Activated CD4-positive, alpha-beta T cell treated with anti-CD3 and anti-CD28 coated beads for 36 hours (primary cell): ENCODE data around the gene MEGF9. TPM values are rescaled to one million over a fixed set of nuclear protein-coding genes. Genes with fewer than 3 reads are reported as not detected.

Experiments used
- ATAC-seq: fragments of 200-7000 bp; cut with Tn5 transposase; one replicate; pipeline ENCODE4 v1.10.0; 2021; ENCODE audit warnings: mild to moderate bottlenecking, moderate library complexity
- CTCF ChIA-PET: fragments of 350-600 bp; sonication (Branson Sonifier 250); formaldehyde crosslinking; loops from one replicate; lab custom pipeline; 2021; ENCODE audit warnings: antibody characterized with exemption; lab: Charles Lee
- POLR2A ChIA-PET: fragments of 350-600 bp; sonication (Branson Sonifier 250); formaldehyde crosslinking; loops from one replicate; lab custom pipeline; 2021; ENCODE audit warnings: antibody characterized with exemption, inconsistent platforms; lab: Charles Lee
- DNase-seq: peaks from one replicate; pipeline ENCODE4 v3.0.0-alpha.2; 2020
- H3K27ac Mint-ChIP-seq: one replicate; pipeline ENCODE4 v1.8.0; 2021; ENCODE audit warnings: mixed read lengths
- H3K27me3 Mint-ChIP-seq: one replicate; pipeline ENCODE4 v1.8.0; 2021; ENCODE audit warnings: mixed read lengths
- H3K36me3 Mint-ChIP-seq: one replicate; pipeline ENCODE4 v1.8.0; 2021; ENCODE audit warnings: low read depth, mixed read lengths
- H3K4me1 Mint-ChIP-seq: one replicate; pipeline ENCODE4 v1.8.0; 2021; ENCODE audit warnings: mixed read lengths
- H3K4me3 Mint-ChIP-seq: one replicate; pipeline ENCODE4 v1.8.0; 2021; ENCODE audit warnings: mild to moderate bottlenecking, moderate library complexity, mixed read lengths
- H3K9me3 Mint-ChIP-seq: one replicate; pipeline ENCODE4 v1.8.0; 2021; ENCODE audit warnings: low read depth, mixed read lengths
- intact Hi-C, 2 experiments: fragments of 100-400 bp; cut with DNase I in 1 of 2; cut with micrococcal nuclease in 1 of 2; formaldehyde crosslinking; loops; one replicate each; pipeline versions ENCODE4 v1.14.2 to v1.15.1; 2022 to 2024; cut with DNase I, micrococcal nuclease
- total RNA-seq, 2 experiments: library from RNA; stranded (reverse); gene quantifications; one replicate each; pipeline ENCODE4 v1.2.3, GENCODE V29; 2021

The MEGF9 gene
- total RNA-seq, 2 experiments from 2014 or later, result 3.3 to 3.6 TPM

DNA sequence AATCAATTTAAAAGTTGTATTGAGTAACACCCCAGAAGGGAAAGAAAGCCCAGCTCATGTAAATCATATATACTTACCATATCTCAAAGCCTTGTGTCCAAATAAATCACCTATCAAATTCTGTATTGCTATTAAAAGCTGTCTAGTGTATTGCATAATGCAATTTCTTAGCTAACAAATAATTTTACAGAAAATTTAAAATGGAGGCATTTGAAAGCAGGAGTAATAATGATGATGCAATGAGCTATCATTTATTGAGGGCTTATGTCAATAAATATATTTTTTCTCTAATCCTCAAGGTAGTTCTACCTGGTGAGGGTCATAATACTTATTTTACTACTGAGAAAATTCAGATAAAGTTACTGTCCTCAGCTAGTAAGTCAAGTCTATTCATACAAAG, 91.5 kb downstream of the MEGF9 start:
- ChIA-PET CTCF (interaction anchor here (0.6 to 2.0 kb wide), 8 partner anchors 11 to 589 kb away, joined by 3 to 4 read pairs (median 3); partner anchors contain the start of gene MEGF9), POLR2A (no interaction called here)
- intact Hi-C loops, result no loop called here
- peaks cover 7% of the 10 kb centered on the region for H3K4me1 Mint-ChIP-seq
- no peaks in the 10 kb centered on the region for H3K9me3 Mint-ChIP-seq
- DNase-seq, result no peak
- ATAC-seq, result no peak
- H3K36me3 Mint-ChIP-seq, result no peaks in the 10 kb centered on the region
- H3K4me3 Mint-ChIP-seq, result no peak overlapping the region
- H3K27me3 Mint-ChIP-seq, result no peaks in the 10 kb centered on the region
- H3K27ac Mint-ChIP-seq, result no peak overlapping the region

DNA sequence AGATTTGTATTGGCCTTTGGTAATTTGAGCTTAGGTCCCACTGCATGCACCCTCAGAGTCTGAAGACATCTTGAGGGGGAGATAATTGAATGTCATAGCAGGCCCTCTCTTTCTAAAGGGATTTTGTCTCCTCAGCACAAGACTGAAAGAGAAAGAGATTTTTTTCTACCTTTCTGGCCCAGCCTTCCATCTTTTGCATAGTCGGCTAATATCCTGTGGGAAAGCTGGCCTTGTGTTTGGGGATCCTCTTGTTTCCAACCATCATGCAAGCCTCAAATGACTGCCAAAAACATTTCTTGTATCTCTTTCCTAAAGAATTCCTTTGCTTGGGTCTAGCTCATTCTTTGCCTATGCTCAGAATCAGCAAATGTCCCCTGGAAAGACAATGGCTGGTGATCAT, 92.3 kb downstream of the MEGF9 start:
- CTCF ChIA-PET, result interaction anchor here (0.6 to 2.0 kb wide), 6 partner anchors 8 to 450 kb away, joined by 3 to 4 read pairs (median 3); partner anchors contain the start of gene MEGF9
- no peak for ATAC-seq
- Mint-ChIP-seq H3K9me3 (no peaks in the 10 kb centered on the region), H3K27ac (no peak overlapping the region), H3K36me3 (no peaks in the 10 kb centered on the region), H3K4me1 (peaks cover 9% of the 10 kb centered on the region), H3K27me3 (no peaks in the 10 kb centered on the region), H3K4me3 (no peak overlapping the region)
- intact Hi-C loops, result no loop called here
- no peak for DNase-seq
- POLR2A ChIA-PET, result no interaction called here

DNA sequence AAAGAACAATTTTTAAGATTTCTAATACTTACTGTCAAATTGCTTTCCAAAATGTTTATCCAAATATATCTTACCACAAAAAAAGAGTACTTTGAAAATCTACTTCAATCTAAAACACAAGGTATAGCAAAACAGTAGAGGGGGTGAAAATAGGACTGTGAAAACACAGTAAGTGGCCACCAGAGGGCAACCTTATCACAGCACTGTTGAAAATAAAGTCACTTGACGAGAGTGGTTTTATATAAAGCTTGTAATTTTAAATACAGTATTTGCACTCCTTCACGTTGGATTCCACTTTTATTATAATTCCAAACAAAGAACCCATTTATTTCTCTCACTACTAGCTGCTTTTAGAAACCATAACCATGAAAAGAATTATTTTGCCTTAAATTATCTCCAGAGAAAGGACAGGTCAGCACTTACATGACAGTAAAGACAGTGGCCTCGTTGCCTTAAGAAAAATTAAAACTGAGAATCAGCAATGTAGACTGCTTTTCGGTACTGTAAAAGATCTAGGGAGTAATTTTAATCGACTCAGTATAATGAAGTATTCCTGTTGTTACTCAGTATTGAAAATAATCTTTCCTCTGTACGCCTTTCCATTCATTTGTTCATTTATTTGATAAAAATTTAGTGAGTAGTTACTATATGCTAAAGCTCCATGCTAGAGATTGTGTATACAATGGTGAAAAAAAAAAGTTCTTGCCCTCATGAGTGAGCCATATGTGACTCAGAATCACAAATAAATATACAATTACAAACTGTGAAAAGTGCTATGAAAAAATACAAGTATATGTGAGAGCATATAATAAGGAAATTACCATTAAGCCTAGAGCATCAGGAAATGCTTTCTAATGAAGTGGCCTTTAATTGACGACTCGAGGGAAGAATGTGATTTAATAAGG, 94.3 kb downstream of the MEGF9 start:
- CTCF ChIA-PET, result interaction anchor here (0.6 to 1.5 kb wide), 28 partner anchors 9 to 660 kb away, joined by 3 to 15 read pairs (median 3); no protein-coding TSS in a partner anchor

DNA sequence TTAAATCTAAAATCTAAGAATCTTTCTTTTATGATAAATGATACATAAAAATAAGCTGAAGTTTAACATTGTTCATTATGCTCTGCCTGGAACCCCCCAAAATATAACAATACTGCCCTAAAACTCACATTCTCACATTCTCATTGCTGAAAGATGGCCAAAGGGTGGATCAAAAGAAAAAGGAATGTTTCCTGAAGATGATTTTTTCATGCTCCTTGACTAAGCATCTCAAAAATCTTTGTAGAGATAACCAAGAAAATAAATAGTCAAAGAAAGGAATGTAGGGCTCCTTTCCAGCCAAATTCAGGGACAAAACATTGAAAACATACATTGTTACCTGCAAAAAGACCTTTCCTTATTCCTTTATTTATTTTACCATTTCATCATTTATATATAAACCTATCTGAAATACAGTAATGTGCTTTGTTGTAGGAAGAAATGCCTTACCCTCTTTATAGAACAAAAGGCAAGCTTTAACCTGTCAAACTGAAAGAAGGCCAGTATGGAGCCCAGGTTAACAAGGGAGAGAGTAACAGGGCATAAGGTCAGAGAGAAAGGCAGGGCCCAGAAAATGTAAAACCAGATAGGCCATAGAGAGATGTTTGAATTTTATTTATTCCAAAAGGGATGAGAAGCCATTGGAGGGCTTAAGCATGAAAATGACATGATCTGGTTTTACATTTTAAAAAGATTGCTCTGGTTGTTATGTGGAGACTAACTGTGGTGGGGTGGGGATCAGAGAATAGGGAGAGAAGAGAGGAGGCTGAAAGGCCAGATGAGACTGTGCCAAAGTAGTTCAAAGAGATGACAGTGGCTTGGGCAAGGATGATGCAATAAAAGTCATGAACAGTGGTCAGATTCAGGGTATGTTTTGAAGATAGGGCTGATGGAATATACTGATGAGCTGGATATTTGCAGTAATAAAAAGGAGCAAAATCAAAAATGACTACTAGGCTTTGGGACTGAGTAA, 97.0 kb downstream of the MEGF9 start:
- ChIA-PET POLR2A (interaction anchor here (0.6 kb wide), 1 partner anchor 29 kb away, joined by 3 read pairs; no protein-coding TSS in a partner anchor), CTCF (interaction anchor here (0.6 to 1.7 kb wide), 4 partner anchors 9 to 94 kb away, joined by 3 to 5 read pairs (median 4); no protein-coding TSS in a partner anchor)
- intact Hi-C loops, result loop anchor here (5.0 to 10.0 kb wide), 4 partner anchors 95 to 448 kb away; partner anchors contain the start of gene MEGF9 (in 1 of the 2)
- no peak for ATAC-seq
- Mint-ChIP-seq H3K27ac (no peak overlapping the region), H3K9me3 (no peaks in the 10 kb centered on the region), H3K36me3 (no peaks in the 10 kb centered on the region), H3K27me3 (no peaks in the 10 kb centered on the region), H3K4me1 (peaks cover 5% of the 10 kb centered on the region), H3K4me3 (no peak overlapping the region)
- DNase-seq, result no peak

More for the DNA sequence above, 94.3 kb downstream of the MEGF9 start:
- Mint-ChIP-seq H3K27ac (no peak overlapping the region), H3K4me3 (no peak overlapping the region), H3K9me3 (no peaks in the 10 kb centered on the region), H3K36me3 (no peaks in the 10 kb centered on the region), H3K4me1 (peaks cover 5% of the 10 kb centered on the region), H3K27me3 (no peaks in the 10 kb centered on the region)
- DNase-seq (peak; percentile 74), ATAC-seq (peak; percentile 84)
- intact Hi-C loops, result loop anchor here (1.0 to 10.0 kb wide), 5 partner anchors 92 to 445 kb away; partner anchors contain the start of gene MEGF9 (in 2 of the 2)
- POLR2A ChIA-PET, result no interaction called here

DNA sequence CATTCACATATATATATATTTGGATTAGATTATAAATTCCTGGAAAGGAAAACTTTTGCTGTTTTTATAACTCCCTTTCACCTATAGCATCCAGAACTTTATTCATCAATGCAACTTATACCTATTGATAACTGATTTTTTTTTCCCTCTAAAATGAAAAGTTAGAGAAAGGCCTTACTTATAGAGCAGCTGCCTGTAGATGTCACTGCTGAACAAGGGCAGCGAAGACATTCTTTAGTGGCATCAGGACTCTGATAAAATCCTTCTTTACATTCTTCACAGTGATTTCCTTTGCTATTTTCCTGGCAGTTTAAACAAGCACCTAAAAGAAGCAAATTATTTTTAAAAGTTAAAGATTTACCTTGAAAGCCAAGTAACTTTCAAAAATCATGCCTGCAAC, 102.1 kb downstream of the MEGF9 start:
- CTCF ChIA-PET, result interaction anchor here (1.0 to 2.7 kb wide), 4 partner anchors 8 to 105 kb away, joined by 3 to 11 read pairs (median 3); no protein-coding TSS in a partner anchor

DNA sequence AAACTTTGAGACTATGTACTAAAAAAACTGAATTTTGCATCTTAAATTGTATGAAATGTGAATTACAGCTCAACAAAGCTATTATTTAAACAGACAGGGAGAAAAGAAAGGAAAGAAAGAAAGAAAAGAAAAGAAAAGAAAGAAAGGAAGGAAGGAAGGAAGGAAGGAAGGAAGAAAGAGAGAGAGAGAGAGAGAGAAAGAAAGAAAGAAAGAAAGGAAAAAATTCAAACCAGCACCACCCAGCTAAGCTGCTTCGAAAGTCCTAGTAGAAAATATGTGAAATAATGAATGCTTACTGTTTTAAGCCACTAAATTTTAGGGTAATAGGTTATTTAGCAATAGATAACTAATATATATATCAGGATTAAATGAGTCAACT, 102.6 kb downstream of the MEGF9 start:
- intact Hi-C loops, result loop anchor here in 1 of 2 experiments (10.0 kb wide), 1 partner anchor 453 kb away; no protein-coding TSS in a partner anchor
- ATAC-seq, result no peak
- POLR2A ChIA-PET, result no interaction called here
- Mint-ChIP-seq H3K4me1 (no peaks in the 10 kb centered on the region), H3K27ac (no peak overlapping the region), H3K4me3 (no peak overlapping the region), H3K27me3 (no peaks in the 10 kb centered on the region), H3K36me3 (peaks cover 4% of the 10 kb centered on the region), H3K9me3 (no peaks in the 10 kb centered on the region)
- CTCF ChIA-PET, result interaction anchor here (0.6 to 2.7 kb wide), 6 partner anchors 8 to 234 kb away, joined by 3 to 11 read pairs (median 3); no protein-coding TSS in a partner anchor
- no peak for DNase-seq

More for the DNA sequence above, 102.1 kb downstream of the MEGF9 start:
- POLR2A ChIA-PET, result interaction anchor here (0.7 kb wide), 1 partner anchor 20 kb away, joined by 4 read pairs; no protein-coding TSS in a partner anchor
- Mint-ChIP-seq H3K27ac (no peak overlapping the region), H3K36me3 (peaks cover 4% of the 10 kb centered on the region), H3K4me3 (no peak overlapping the region), H3K4me1 (no peaks in the 10 kb centered on the region), H3K9me3 (no peaks in the 10 kb centered on the region), H3K27me3 (no peaks in the 10 kb centered on the region)
- ATAC-seq (no peak), DNase-seq (no peak)
- intact Hi-C loops, result loop anchor here in 1 of 2 experiments (10.0 kb wide), 1 partner anchor 453 kb away; no protein-coding TSS in a partner anchor

DNA sequence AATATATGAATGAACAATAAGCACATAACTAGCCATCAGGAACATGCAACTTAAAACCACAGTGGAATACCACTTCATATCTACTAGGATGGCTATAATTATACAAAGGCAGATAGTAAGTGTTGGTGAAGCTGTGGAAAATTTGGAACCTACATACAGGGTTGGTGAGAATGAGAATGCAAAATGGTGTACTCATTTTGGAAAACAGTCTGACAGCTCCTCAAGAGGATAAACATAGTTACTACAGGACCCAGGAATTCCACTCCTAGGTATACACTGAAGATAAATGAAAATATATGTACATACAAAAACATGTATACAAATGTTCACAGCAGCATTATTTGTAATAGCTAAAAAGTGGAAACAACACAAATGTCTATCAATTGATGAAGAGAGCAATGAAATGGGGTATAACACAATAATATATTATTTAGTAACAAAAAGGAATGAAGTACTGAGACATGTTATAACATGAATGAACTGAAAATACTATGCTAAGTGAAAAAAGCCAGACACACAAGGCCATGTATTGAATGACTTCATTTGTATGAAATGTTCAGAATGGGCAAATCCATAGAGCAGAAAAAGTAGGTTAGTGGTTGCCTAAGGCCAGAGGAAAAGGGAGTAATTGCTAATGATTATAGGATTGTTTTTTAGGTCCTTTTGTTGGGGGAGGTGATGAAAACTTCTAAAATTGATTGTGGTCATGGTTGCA, 103.1 kb downstream of the MEGF9 start:
- H3K27me3 Mint-ChIP-seq, result no peaks in the 10 kb centered on the region
- ChIA-PET CTCF (interaction anchor here (0.6 to 2.7 kb wide), 9 partner anchors 9 to 234 kb away, joined by 3 to 11 read pairs (median 3); no protein-coding TSS in a partner anchor), POLR2A (interaction anchor here (0.5 kb wide), 2 partner anchors 18 to 217 kb away, joined by 3 read pairs; no protein-coding TSS in a partner anchor)
- H3K36me3 Mint-ChIP-seq, result peaks cover 4% of the 10 kb centered on the region
- ATAC-seq (no peak), DNase-seq (no peak)
- H3K9me3 Mint-ChIP-seq, result no peaks in the 10 kb centered on the region
- intact Hi-C loops, result loop anchor here in 1 of 2 experiments (10.0 kb wide), 1 partner anchor 454 kb away; no protein-coding TSS in a partner anchor
- no peaks in the 10 kb centered on the region for H3K4me1 Mint-ChIP-seq
- no peak overlapping the region for H3K27ac Mint-ChIP-seq
- no peak overlapping the region for H3K4me3 Mint-ChIP-seq

DNA sequence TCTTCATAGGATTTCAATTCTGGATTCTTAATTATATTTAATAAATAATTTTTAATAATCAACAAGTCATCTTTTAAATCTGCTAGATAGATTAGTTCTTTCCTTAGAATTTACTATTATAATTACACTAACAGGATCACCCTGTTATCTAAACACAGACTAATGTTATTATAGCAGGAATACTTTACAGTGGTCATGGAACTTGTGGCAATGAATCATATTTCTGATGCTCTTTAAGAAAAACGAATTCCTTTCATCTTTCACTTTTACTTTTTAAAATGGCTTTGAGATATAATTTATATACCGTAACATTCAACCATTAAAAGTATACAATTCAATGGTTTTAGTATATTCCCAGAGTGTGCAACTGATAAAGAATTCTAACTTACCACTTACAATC, 104.6 kb downstream of the MEGF9 start:
- intact Hi-C loops, result loop anchor here in 1 of 2 experiments (10.0 kb wide), 1 partner anchor 455 kb away; no protein-coding TSS in a partner anchor
- ChIA-PET POLR2A (no interaction called here), CTCF (interaction anchor here (1.1 to 2.7 kb wide), 2 partner anchors 10 to 13 kb away, joined by 3 to 11 read pairs; no protein-coding TSS in a partner anchor)
- DNase-seq (no peak), ATAC-seq (no peak)
- no peaks in the 10 kb centered on the region for H3K27me3 Mint-ChIP-seq
- no peak overlapping the region for H3K27ac Mint-ChIP-seq
- H3K4me3 Mint-ChIP-seq, result no peak overlapping the region
- no peaks in the 10 kb centered on the region for H3K9me3 Mint-ChIP-seq
- H3K4me1 Mint-ChIP-seq, result no peaks in the 10 kb centered on the region
- peaks cover 13% of the 10 kb centered on the region for H3K36me3 Mint-ChIP-seq

DNA sequence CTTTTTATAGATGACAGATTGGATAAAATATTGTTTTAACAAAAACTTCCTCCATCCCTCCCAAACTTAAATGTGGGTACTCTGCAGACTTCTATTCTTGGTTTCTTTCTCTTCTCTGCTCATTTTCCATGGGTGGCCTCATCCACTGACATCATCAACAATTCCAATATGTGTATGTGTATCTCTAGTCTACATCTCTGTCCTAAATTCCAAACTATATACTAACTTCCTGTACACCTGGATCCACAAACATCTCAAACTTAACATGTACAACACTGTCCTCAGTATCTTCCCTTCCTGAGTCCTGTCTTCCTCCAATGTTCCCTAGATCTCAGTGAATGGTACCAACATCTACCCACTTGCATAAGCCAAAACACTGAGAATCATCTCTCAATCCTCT, 105.8 kb downstream of the MEGF9 start:
- ChIA-PET POLR2A (no interaction called here), CTCF (no interaction called here)

DNA sequence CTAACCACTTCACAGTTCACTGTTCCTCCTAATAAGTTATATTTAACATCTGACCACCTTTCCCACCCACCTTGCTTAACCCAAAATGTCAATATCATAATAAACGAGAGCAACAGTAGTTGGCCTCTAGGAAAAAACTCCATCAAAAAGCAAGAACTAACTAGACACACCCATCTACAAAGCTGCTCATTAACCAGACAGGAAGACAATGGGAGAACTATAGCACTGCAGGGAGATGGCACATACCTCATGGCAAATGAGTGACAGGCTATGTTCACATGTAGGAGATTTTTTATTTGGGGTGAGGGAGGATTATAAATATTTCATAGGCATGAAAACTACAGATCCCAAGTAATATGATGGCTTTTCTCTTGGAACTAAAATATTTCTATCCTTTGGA, 110.7 kb downstream of the MEGF9 start:
- H3K27me3 Mint-ChIP-seq, result no peaks in the 10 kb centered on the region
- no peak overlapping the region for H3K27ac Mint-ChIP-seq
- no peaks in the 10 kb centered on the region for H3K4me1 Mint-ChIP-seq
- no peak for DNase-seq
- CTCF ChIA-PET, result interaction anchor here (0.6 to 1.1 kb wide), 3 partner anchors 11 to 21 kb away, joined by 3 to 4 read pairs (median 3); no protein-coding TSS in a partner anchor
- H3K36me3 Mint-ChIP-seq, result peaks cover 9% of the 10 kb centered on the region
- no peaks in the 10 kb centered on the region for H3K9me3 Mint-ChIP-seq
- intact Hi-C loops, result no loop called here
- POLR2A ChIA-PET, result no interaction called here
- ATAC-seq, result no peak
- no peak overlapping the region for H3K4me3 Mint-ChIP-seq

More for the DNA sequence above, 105.8 kb downstream of the MEGF9 start:
- no peak overlapping the region for H3K4me3 Mint-ChIP-seq
- ATAC-seq, result no peak
- DNase-seq, result no peak
- H3K27ac Mint-ChIP-seq, result no peak overlapping the region
- H3K4me1 Mint-ChIP-seq, result no peaks in the 10 kb centered on the region
- no peaks in the 10 kb centered on the region for H3K9me3 Mint-ChIP-seq
- intact Hi-C loops, result no loop called here
- H3K36me3 Mint-ChIP-seq, result peaks cover 13% of the 10 kb centered on the region
- no peaks in the 10 kb centered on the region for H3K27me3 Mint-ChIP-seq
